Stimulated activated CD4-positive, alpha-beta T cell treated with anti-CD3 and anti-CD28 coated beads, Interleukin-4, amount 100 ng/mL, for 24 hours (primary cell): ENCODE data around the gene HOXB13.
A peak's percentile ranks its signal among the peaks of the same experiment; 100 is the strongest.

Source experiments
- DNase-seq: peaks from one replicate; pipeline ENCODE4 v3.0.0-alpha.2; 2020

Gene HOXB13

GRCh38 chr17:48728232-48729231 is at the start of gene HOXB13:
Gene HOXB13 (minus strand): TSS chr17:48728750. CDS start chr17:48728593, 157 bp downstream.
- DNase-seq = peak; percentile 36

GRCh38 chr17:48776602-48777001 is 48.1 kb upstream of the HOXB13 start:
- no peak for DNase-seq

GRCh38 chr17:48773245-48773644 is 44.7 kb upstream of the HOXB13 start:
- DNase-seq = no peak

GRCh38 chr17:48770954-48771353 is 42.4 kb upstream of the HOXB13 start:
- DNase-seq = no peak

DNA sequence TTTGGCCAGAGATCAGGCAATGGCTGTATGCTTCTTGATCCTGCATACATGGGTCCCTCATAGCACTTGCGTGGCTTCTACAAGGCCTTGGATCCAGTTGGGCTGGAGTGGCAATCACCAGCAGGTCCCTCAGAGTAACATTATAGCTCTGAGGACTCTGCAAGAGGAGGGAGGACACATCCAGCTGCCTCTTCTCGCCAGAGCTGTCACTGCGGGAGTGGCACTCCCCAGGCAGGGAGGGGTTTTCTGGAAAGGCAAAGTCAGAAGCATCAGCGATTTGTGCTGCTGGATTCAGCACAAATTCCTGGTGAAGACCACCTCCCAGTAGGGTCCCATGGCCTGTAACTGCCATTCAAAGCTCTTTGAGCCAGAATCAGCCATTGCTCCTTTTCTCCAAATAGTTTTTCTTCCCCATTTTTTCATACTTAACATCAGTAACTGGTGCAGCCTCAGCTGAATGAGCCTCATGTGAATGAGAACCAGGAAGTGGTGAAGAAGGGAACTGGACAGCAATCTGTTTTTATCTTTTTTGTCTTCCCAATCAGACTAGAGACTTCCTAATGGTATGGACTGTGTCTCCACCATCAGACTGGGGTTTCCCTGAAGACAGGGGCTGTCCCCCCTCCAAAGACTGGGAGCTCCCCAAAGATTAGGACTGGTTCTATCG is 40.6 kb upstream of the HOXB13 start:
- DNase-seq = no peak

DNA sequence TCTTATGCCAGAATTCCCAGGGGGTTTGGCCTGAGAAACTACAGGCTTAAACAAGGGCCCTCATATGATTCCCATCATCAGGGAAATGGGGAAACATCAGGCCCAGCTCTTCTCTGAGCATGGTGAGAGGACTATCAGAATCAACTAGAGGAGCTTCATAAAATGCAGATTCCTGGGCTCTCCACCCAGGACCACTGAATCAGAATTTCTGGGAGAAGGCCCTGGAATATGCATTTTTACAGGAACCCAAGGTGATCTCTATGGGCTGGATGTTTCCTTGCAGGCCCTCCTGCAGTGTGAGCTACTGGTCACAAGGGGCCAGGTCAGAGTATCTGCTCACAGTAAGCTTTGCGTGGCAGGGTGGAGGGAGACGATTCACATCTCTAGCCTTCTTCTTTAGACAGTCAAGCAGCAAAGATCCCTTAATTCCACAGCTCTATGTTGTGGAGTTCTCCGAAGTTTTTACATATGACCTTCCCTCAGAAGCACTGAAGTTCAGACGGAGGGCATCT is 38.8 kb upstream of the HOXB13 start:
- no peak for DNase-seq

GRCh38 chr17:48761114-48761513 is 32.6 kb upstream of the HOXB13 start:
- DNase-seq = no peak

GRCh38 chr17:48760411-48760810 is 31.9 kb upstream of the HOXB13 start:
- DNase-seq = no peak

DNA sequence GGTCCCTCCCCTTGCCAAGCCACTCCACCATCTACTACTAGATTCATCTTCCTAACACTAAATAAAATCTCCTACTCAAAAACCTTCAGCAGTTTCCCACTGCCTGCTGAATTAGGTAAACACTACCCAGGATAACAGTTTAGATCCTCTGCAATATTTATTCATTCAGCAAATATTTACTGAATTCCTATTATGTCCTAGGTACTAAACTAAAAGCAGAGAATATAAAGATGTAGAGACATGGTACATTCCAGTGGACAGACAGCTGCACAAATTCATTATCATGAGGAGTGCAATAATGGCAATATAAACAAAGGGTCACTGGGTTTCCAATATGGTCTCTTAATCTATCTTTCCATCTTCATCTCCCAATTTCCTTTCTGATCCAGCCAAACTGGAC is 30.7 kb upstream of the HOXB13 start:
- no peak for DNase-seq

DNA sequence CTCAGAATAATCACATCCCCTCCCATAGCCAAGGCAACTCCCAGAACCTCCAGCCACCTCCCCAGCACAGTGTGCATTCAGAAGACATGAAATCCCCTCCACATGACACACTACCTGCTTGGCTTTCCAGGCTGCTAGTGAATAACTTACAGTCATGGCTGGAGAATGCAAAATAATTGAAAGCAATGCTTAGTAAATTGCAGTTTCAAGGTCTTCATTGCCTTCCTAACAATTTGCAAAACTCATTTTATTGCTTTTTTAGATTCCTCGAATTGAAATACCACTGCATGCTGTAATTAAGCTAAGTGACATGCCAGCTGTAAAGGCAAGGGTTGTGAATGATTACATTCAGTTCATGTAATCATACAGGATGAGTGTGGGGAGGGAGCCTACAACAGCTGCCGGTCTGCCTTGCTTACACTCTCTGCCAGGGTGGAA is 29.0 kb upstream of the HOXB13 start:
- no peak for DNase-seq

DNA sequence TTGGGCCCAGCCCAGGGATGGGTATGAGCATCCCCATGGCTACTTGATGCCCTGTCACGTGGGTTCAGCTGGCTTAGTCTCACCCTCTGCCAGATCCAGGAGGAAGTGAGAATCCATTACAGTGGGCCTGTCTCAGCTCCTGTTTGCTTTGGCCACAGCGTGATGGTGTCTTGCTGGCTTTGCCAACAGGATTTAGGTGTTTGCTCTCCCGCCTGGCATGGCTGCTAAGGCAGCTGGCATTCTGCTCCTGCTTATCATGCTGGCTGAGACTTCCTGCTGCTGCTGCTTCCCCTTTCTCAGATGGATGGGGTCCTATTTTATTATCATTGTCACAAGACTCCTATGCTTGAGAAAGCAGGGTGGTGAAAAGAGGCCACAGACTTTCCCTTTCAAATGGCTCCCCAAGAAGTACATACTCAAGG is 28.3 kb upstream of the HOXB13 start:
- DNase-seq = no peak

- DNase-seq = no peak
Observed at GRCh38 chr17:48755356-48755755, 26.8 kb upstream of the HOXB13 start.

DNA sequence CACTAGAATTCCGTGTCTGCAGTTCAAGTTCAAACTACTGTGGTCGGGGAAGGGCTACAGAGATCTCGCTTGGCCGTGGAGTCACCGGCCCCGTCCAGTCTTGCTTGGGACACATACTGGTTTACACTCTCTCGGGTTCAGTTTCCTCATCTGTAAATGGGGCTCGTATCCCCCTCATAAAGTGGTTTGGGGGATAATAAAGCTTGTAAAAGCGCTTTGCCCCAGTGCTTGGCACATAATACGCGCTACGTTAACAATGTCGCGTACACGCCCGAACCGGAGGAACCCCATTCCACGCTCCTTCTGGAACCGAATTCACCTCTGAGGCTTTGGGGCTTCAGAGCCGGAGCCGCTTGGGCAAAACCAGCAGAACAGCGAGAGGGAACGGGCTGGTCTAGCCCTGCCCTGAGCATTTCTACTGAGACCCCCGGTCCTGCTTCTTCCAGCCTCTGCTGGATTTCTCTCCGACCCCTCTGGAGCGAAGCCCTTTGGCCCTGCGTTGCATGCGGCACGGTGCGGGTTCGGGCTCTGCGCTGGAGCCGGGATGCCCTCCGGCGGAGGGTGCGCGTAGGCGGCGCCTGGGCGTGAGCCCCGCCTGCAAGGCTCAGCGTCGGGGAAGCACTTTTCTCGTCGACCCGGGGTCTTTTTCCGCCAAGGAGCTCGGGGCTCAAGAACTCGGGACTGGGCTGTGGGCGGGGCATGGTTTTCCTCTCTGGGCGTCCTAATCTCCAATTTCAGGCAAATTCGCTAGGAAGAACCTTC is 26.1 kb upstream of the HOXB13 start:
- no peak for DNase-seq

DNA sequence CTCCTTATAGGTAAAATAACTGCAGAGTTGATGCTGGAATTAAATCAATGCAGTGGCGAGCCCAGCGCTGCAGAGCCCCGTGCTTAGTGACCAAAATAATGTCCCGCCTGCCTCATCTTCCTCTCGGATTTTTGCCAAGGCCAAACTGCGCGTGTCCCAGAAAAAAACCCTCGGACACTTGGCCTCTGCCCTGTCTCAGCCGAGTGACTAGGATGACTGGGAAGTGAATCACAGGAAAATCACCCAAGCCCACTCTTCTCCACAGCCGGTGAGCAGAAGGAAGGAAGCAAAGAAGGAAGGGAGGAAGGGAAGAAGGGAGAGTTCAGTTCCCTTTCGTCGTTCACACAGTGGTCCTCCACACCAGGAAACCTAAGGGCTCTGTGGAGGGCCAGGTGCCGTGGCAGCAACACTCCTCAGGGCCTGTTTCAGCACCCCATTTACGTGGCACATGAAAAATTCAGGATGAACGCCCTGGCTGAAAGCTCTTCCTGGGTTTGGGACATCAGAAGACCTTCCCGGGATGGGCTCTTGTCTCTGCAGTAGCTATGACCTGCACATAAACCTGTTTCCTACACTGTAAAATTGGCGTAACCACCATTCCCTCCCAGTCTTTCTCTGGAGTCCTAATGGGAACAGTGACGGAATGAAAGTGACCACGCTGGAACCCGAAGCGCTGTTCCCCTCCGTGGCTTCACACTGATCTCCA is 25.4 kb upstream of the HOXB13 start:
- DNase-seq = no peak

GRCh38 chr17:48752399-48753288 is 24.1 kb upstream of the HOXB13 start:
- no peak for DNase-seq

GRCh38 chr17:48751733-48752398 is 23.3 kb upstream of the HOXB13 start:
- DNase-seq = no peak

DNA sequence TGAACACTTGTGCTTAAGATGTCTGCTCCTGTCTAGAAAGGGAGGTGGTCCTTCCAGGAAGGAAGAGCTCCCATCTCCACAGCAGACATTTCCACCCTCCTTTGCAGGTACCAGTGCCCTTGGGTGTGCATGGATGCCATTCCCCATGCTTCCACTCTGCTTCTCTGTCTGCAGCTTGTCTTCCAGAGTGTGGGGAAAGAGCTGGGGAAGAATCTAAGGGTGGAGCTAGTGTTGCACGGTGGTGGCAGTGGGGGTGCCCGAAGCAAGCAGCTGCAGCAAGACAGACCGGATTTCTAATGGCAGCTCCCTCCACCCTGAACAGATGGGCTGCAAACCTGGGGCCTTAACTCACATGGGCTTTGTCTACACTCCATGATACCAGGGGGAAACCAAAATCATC is 22.6 kb upstream of the HOXB13 start:
- DNase-seq = no peak

GRCh38 chr17:48749621-48750553 is 21.3 kb upstream of the HOXB13 start:
- DNase-seq = no peak
